Bronchial smooth muscle cell (primary cell): ENCODE measurements around the gene SPINDOC. TPM values are rescaled to one million over a fixed set of nuclear protein-coding genes. Genes with fewer than 3 reads are reported as not detected.

Experiments
- total RNA-seq: library from RNA; depleted of rRNA; stranded (reverse); fragments of >200 nt; gene quantifications from 2 replicates; pipeline ENCODE4 v1.2.1, GENCODE V29; 2014

The SPINDOC gene
- 6.3 and 6.8 TPM in 2 replicates for total RNA-seq

GRCh38 chr11:63813035-63813562 is at the start of gene SPINDOC:
Gene SPINDOC, plus strand, starts transcription at chr11:63813456. Its CDS starts 231 bp downstream, at chr11:63813687.

GRCh38 chr11:63768237-63769041 is 44.8 kb upstream of the SPINDOC start, which contains the start of gene ZFTA:
Gene ZFTA, minus strand, starts transcription at chr11:63768775. Its CDS starts 153 bp downstream, at chr11:63768622.

GRCh38 chr11:63838678-63839507 is 25.6 kb downstream of the SPINDOC start, which contains the start of gene MARK2:
Gene MARK2, plus strand, starts transcription at chr11:63839110. Its CDS starts 397 bp downstream, at chr11:63839507.

Other genes with a start within 250 kb of the SPINDOC start
- 7.4 and 30.5 TPM in 2 replicates for gene PLAAT3, start 199.0 kb upstream of the SPINDOC start, total RNA-seq
- 83.2 and 133 TPM in 2 replicates for gene ATL3, start 142.1 kb upstream of the SPINDOC start, total RNA-seq
- gene RTN3, start 132.0 kb upstream of the SPINDOC start, total RNA-seq: 32.5 and 41.6 TPM in 2 replicates
- 17.3 and 28.0 TPM in 2 replicates for gene ZFTA, start 44.7 kb upstream of the SPINDOC start, total RNA-seq
- gene MARK2, start 25.7 kb downstream of the SPINDOC start, total RNA-seq: 5.1 and 5.2 TPM in 2 replicates
- gene RCOR2, start 103.7 kb downstream of the SPINDOC start, total RNA-seq: 3.5 and 4.9 TPM in 2 replicates
- gene NAA40, start 125.5 kb downstream of the SPINDOC start, total RNA-seq: 7.4 and 8.6 TPM in 2 replicates
- 313 and 411 TPM in 2 replicates for gene COX8A, start 161.2 kb downstream of the SPINDOC start, total RNA-seq
- 44.6 and 45.5 TPM in 2 replicates for gene OTUB1, start 173.0 kb downstream of the SPINDOC start, total RNA-seq
- gene FLRT1, start 222.5 kb downstream of the SPINDOC start, total RNA-seq: 0.09 and 0.16 TPM in 2 replicates